ENCODE data around the gene TRAF1. TPM values are rescaled to one million over a fixed set of nuclear protein-coding genes. Genes with fewer than 3 reads are reported as not detected.

The TRAF1 gene
- total RNA-seq, 2 donors from 2014 or later: 3.6 to 8.2 TPM

GRCh38 chr9:120936764-120937122 lies 10.1 kb upstream of the TRAF1 start:
- H3K4me3 ChIP-seq (ENCODE audit: low read length): no peak overlapping the region
- peaks cover 42% of the 10 kb centered on the region for H3K4me1 Mint-ChIP-seq
- H3K36me3 ChIP-seq (ENCODE audit: control insufficient read depth, insufficient read depth, low read length): no peaks in the 10 kb centered on the region
- no peak overlapping the region for H3K27ac ChIP-seq (ENCODE audit: low read depth, low read length)
- H3K36me3 Mint-ChIP-seq (ENCODE audit: low read depth): no peaks in the 10 kb centered on the region
- no peak overlapping the region for H3K27ac Mint-ChIP-seq
- H3K9ac ChIP-seq (ENCODE audit: extremely low read depth, low read length, poor library complexity, severe bottlenecking): no peak overlapping the region
- DNase-seq: no peak
- WGBS, 2 experiments (ENCODE audit: insufficient coverage in 1 of 2, insufficient read length in 1 of 2): 43 to 100% methylated on average over 1 to 2 of the region's 2 CpGs
- H3K27me3 Mint-ChIP-seq (ENCODE audit: insufficient read depth): peaks cover 13% of the 10 kb centered on the region
- no peaks in the 10 kb centered on the region for H3K27me3 ChIP-seq (ENCODE audit: control insufficient read depth, insufficient read depth, low read length, poor library complexity, severe bottlenecking)
- TF ChIP-seq CTCF (conservative IDR thresholded peaks at IDR 0.05): peak; percentile 7
- no peak overlapping the region for H3K4me3 Mint-ChIP-seq
- peaks cover 11% of the 10 kb centered on the region for H3K4me1 ChIP-seq (ENCODE audit: control insufficient read depth, insufficient read depth, low read length)
- H3K9me3 Mint-ChIP-seq: no peaks in the 10 kb centered on the region
- H3K9me3 ChIP-seq (ENCODE audit: control insufficient read depth, low read length): no peaks in the 10 kb centered on the region

- no peak overlapping the region for H3K9ac ChIP-seq (ENCODE audit: extremely low read depth, low read length, poor library complexity, severe bottlenecking)
- no peak overlapping the region for H3K27ac Mint-ChIP-seq
- 42 to 62% methylated on average over 6 to 10 of the region's 10 CpGs for WGBS, 2 experiments (ENCODE audit: insufficient coverage in 1 of 2, insufficient read length in 1 of 2)
Observed at GRCh38 chr9:120936011-120936763, 9.6 kb upstream of the TRAF1 start.

GRCh38 chr9:120935383-120935857 lies 8.8 kb upstream of the TRAF1 start:
- peaks cover 11% of the 10 kb centered on the region for H3K4me1 ChIP-seq (ENCODE audit: control insufficient read depth, insufficient read depth, low read length)
- H3K4me3 ChIP-seq (ENCODE audit: low read length): no peak overlapping the region
- Mint-ChIP-seq H3K27me3 (ENCODE audit: insufficient read depth) (peaks cover 13% of the 10 kb centered on the region), H3K4me1 (peaks cover 31% of the 10 kb centered on the region), H3K4me3 (no peak overlapping the region), H3K9me3 (no peaks in the 10 kb centered on the region), H3K36me3 (ENCODE audit: low read depth) (no peaks in the 10 kb centered on the region), H3K27ac (no peak overlapping the region)
- no peaks in the 10 kb centered on the region for H3K36me3 ChIP-seq (ENCODE audit: control insufficient read depth, insufficient read depth, low read length)
- H3K9me3 ChIP-seq (ENCODE audit: control insufficient read depth, low read length): no peaks in the 10 kb centered on the region
- no peak for TF ChIP-seq CTCF (conservative IDR thresholded peaks at IDR 0.05)
- no peak overlapping the region for H3K9ac ChIP-seq (ENCODE audit: extremely low read depth, low read length, poor library complexity, severe bottlenecking)
- no peak overlapping the region for H3K27ac ChIP-seq (ENCODE audit: low read depth, low read length)
- H3K27me3 ChIP-seq (ENCODE audit: control insufficient read depth, insufficient read depth, low read length, poor library complexity, severe bottlenecking): no peaks in the 10 kb centered on the region
- DNase-seq: peak; percentile 21
- 89 to 90% methylated on average over 2 to 4 of the region's 4 CpGs for WGBS, 2 experiments (ENCODE audit: insufficient coverage in 1 of 2, insufficient read length in 1 of 2)

More at GRCh38 chr9:120936011-120936763, 9.6 kb upstream of the TRAF1 start:
- H3K4me3 ChIP-seq (ENCODE audit: low read length): no peak overlapping the region
- Mint-ChIP-seq H3K4me1 (peaks cover 39% of the 10 kb centered on the region), H3K9me3 (no peaks in the 10 kb centered on the region), H3K4me3 (no peak overlapping the region), H3K27me3 (ENCODE audit: insufficient read depth) (peaks cover 13% of the 10 kb centered on the region), H3K36me3 (ENCODE audit: low read depth) (no peaks in the 10 kb centered on the region)
- DNase-seq: peak; percentile 97
- no peaks in the 10 kb centered on the region for H3K9me3 ChIP-seq (ENCODE audit: control insufficient read depth, low read length)
- TF ChIP-seq CTCF (conservative IDR thresholded peaks at IDR 0.05): peak; percentile 98
- no peaks in the 10 kb centered on the region for H3K36me3 ChIP-seq (ENCODE audit: control insufficient read depth, insufficient read depth, low read length)
- H3K27me3 ChIP-seq (ENCODE audit: control insufficient read depth, insufficient read depth, low read length, poor library complexity, severe bottlenecking): no peaks in the 10 kb centered on the region
- H3K27ac ChIP-seq (ENCODE audit: low read depth, low read length): no peak overlapping the region
- peaks cover 11% of the 10 kb centered on the region for H3K4me1 ChIP-seq (ENCODE audit: control insufficient read depth, insufficient read depth, low read length)

Measured in endodermal cell (in vitro differentiated cells).